Natural killer cell (primary cell): ENCODE results near the gene GLI1. TPM values are rescaled to one million over a fixed set of nuclear protein-coding genes. Genes with fewer than 3 reads are reported as not detected.

ENCODE experiments used
- ATAC-seq, 3 donors: fragments of 150-1000 bp in 2 of 3; fragments of 200-7000 bp in 1 of 3; cut with Tn5 transposase; 1 replicate in 1 of 3; 2 replicates in 2 of 3; pipeline ENCODE4 v1.10.0; 2021; ENCODE audit warnings: mild to moderate bottlenecking in 2 of 3, moderate library complexity in 2 of 3
- DNase-seq, 2 donors: peaks; one replicate each; pipeline versions ENCODE4 v3.0.0 to v3.0.0-alpha.2; 2013 to 2021; ENCODE audit warnings: mixed read lengths in 1 of 2
- H3K27ac ChIP-seq: one replicate; pipeline ENCODE4 v1.5.1; 2013; ENCODE audit warnings: mild to moderate bottlenecking, low read length
- H3K27me3 ChIP-seq: one replicate; pipeline ENCODE4 v1.6.1; 2013; ENCODE audit warnings: low read length; ENCODE audit not compliant: control insufficient read depth, insufficient read depth
- H3K36me3 ChIP-seq: one replicate; pipeline ENCODE4 v1.6.1; 2013; ENCODE audit warnings: low read length; ENCODE audit not compliant: control insufficient read depth, insufficient read depth
- H3K4me1 ChIP-seq: one replicate; pipeline ENCODE4 v1.6.1; 2013; ENCODE audit warnings: low read length; ENCODE audit not compliant: control insufficient read depth, insufficient read depth
- H3K4me3 ChIP-seq: one replicate; pipeline ENCODE4 v1.5.1; 2013; ENCODE audit warnings: low read length
- H3K9me3 ChIP-seq: one replicate; pipeline ENCODE4 v1.6.1; 2013; ENCODE audit warnings: low read length; ENCODE audit not compliant: control insufficient read depth, insufficient read depth
- H3K27ac Mint-ChIP-seq, 2 donors: one replicate each; pipeline ENCODE4 v1.8.0; 2022; ENCODE audit warnings: mild to moderate bottlenecking in 2 of 2, mixed read lengths in 2 of 2, moderate library complexity in 1 of 2
- H3K27me3 Mint-ChIP-seq, 2 donors: one replicate each; pipeline ENCODE4 v1.8.0; 2022; ENCODE audit warnings: low read depth in 2 of 2, mixed read lengths in 2 of 2
- H3K36me3 Mint-ChIP-seq: one replicate; pipeline ENCODE4 v1.8.0; 2022; ENCODE audit warnings: mixed read lengths
- H3K4me1 Mint-ChIP-seq, 2 donors: one replicate each; pipeline ENCODE4 v1.8.0; 2022; ENCODE audit warnings: mixed read lengths in 2 of 2
- H3K4me3 Mint-ChIP-seq: one replicate; pipeline ENCODE4 v1.8.0; 2022; ENCODE audit warnings: mild to moderate bottlenecking, moderate library complexity, mixed read lengths
- H3K9me3 Mint-ChIP-seq, 2 donors: one replicate each; pipeline ENCODE4 v1.8.0; 2022; ENCODE audit warnings: mixed read lengths in 2 of 2
- CTCF ChIP-seq: fragments of 200-600 bp; IDR thresholded peaks from one replicate; pipeline ENCODE4 v1.8.0; 2022; ENCODE audit warnings: antibody characterized with exemption
- WGBS: methylation state at CpG from one replicate; pipeline ENCODE4 v1.1.7; 2013; ENCODE audit warnings: missing lambda C conversion rate; ENCODE audit not compliant: insufficient coverage; 5-methylcytosine and 5-hydroxymethylcytosine counted together
- intact Hi-C: fragments of 100-400 bp; cut with micrococcal nuclease; formaldehyde crosslinking; loops from one replicate; pipeline ENCODE4 v1.14.2; 2022
- total RNA-seq, 4 donors: library from RNA; stranded (reverse); fragments of 120-200 nt in 1 of 4; gene quantifications; one replicate each; pipeline versions ENCODE4 v1.2.3 to v1.2.4, GENCODE V29; 2013 to 2022

Gene GLI1
- total RNA-seq, 3 donors from 2014 or later (not counting 1 experiment from before 2014, with no cell fraction given) = 0.50 to 1.4 (median 0.99) TPM

- Histone ChIP-seq H3K4me1 (peaks cover 27% of the 10 kb centered on the region), H3K27me3 (no peaks in the 10 kb centered on the region), H3K4me3 (no peak overlapping the region), H3K27ac (no peak overlapping the region), H3K36me3 (no peaks in the 10 kb centered on the region), H3K9me3 (no peaks in the 10 kb centered on the region)
- Mint-ChIP-seq H3K4me1 (peaks cover 23 to 30% of the 10 kb centered on the region in 2 donors), H3K27me3 (peaks cover 0 to 4% of the 10 kb centered on the region in 2 donors), H3K9me3 (no peaks in the 10 kb centered on the region), H3K27ac (peak overlapping the region in 1 of 2 donors; percentile 20), H3K4me3 (no peak overlapping the region), H3K36me3 (no peaks in the 10 kb centered on the region)
- 80% methylated on average over 8 of the region's 10 CpGs for WGBS
- intact Hi-C loops = no loop called here
- TF ChIP-seq CTCF = no peak
- DNase-seq = no peak
- no peak for ATAC-seq
Measured at GRCh38 chr12:57455374-57456144, 4.0 kb upstream of the GLI1 start.

DNA sequence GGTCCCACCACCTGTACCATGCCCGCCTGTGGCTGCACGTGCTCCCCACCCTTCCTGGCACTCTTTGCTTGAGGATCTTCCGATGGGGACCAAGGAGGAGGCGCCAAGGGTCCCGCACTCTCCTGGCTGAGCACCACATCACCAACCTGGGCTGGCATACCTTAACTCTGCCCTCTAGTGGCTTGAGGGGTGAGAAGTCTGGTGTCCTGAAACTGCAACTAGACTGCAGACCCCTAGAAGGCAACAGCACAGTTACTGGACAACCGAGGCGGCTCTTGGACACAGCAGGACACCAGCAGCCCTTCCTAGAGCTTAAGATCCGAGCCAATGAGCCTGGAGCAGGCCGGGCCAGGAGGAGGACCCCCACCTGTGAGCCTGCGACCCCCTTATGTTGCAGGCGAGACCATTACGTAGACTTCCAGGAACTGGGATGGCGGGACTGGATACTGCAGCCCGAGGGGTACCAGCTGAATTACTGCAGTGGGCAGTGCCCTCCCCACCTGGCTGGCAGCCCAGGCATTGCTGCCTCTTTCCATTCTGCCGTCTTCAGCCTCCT is 3.4 kb upstream of the GLI1 start:
- peak in 1 of 2 donors; percentile 74 for DNase-seq
- Mint-ChIP-seq H3K27me3 (peaks cover 0 to 7% of the 10 kb centered on the region in 2 donors), H3K4me1 (peaks cover 29 to 37% of the 10 kb centered on the region in 2 donors), H3K36me3 (no peaks in the 10 kb centered on the region), H3K27ac (peak overlapping the region in 1 of 2 donors; percentile 20), H3K9me3 (no peaks in the 10 kb centered on the region), H3K4me3 (no peak overlapping the region)
- Histone ChIP-seq H3K27me3 (peaks cover 6% of the 10 kb centered on the region), H3K36me3 (no peaks in the 10 kb centered on the region), H3K27ac (no peak overlapping the region), H3K4me1 (peaks cover 34% of the 10 kb centered on the region), H3K9me3 (no peaks in the 10 kb centered on the region), H3K4me3 (no peak overlapping the region)
- WGBS = 42% methylated on average over 15 of the region's 15 CpGs
- intact Hi-C loops = no loop called here
- TF ChIP-seq CTCF = peak; percentile 47
- no peak for ATAC-seq

DNA sequence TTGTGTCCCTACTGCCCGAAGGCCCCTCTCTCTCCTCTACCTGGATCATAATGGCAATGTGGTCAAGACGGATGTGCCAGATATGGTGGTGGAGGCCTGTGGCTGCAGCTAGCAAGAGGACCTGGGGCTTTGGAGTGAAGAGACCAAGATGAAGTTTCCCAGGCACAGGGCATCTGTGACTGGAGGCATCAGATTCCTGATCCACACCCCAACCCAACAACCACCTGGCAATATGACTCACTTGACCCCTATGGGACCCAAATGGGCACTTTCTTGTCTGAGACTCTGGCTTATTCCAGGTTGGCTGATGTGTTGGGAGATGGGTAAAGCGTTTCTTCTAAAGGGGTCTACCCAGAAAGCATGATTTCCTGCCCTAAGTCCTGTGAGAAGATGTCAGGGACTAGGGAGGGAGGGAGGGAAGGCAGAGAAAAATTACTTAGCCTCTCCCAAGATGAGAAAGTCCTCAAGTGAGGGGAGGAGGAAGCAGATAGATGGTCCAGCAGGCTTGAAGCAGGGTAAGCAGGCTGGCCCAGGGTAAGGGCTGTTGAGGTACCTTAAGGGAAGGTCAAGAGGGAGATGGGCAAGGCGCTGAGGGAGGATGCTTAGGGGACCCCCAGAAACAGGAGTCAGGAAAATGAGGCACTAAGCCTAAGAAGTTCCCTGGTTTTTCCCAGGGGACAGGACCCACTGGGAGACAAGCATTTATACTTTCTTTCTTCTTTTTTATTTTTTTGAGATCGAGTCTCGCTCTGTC is 2.7 kb upstream of the GLI1 start:
- Histone ChIP-seq H3K9me3 (no peaks in the 10 kb centered on the region), H3K4me1 (peaks cover 41% of the 10 kb centered on the region), H3K36me3 (no peaks in the 10 kb centered on the region), H3K27ac (no peak overlapping the region), H3K27me3 (peaks cover 6% of the 10 kb centered on the region), H3K4me3 (no peak overlapping the region)
- Mint-ChIP-seq H3K27ac (no peak overlapping the region), H3K36me3 (no peaks in the 10 kb centered on the region), H3K4me1 (peaks cover 36 to 44% of the 10 kb centered on the region in 2 donors), H3K9me3 (no peaks in the 10 kb centered on the region), H3K4me3 (peak overlapping the region; percentile 13), H3K27me3 (peaks cover 0 to 9% of the 10 kb centered on the region in 2 donors)
- intact Hi-C loops = no loop called here
- no peak for TF ChIP-seq CTCF
- WGBS = 88% methylated on average over 5 of the region's 6 CpGs
- no peak for ATAC-seq
- peak in 1 of 2 donors; percentile 4 for DNase-seq
